Left hindlimb (tissue), 1 donor: ENCODE results near the gene MFSD6L.
A peak's percentile ranks its signal among the peaks of the same experiment; 100 is the strongest.

ENCODE experiments used
- DNase-seq: peaks from one replicate; pipeline ENCODE4 v3.0.0-alpha.2; 2018

The MFSD6L gene

DNA sequence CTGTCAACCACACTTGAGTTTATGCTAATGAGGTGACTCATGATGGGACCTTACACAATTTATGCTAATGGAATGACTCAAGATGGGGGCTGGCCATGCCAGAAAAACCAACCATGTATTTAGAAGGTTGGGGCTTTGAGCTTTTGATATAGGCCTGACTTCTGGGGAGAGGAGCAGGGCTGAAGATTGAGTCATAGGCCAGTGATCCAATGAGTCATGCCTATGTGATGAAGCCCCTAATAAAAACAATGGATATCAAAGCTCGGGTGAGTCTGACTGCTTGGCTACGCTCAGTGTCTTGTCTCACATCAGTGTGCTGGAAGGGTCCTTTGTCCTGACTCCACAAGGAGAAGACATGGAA lies 7.3 kb downstream of the MFSD6L start:
- no peak for DNase-seq

- no peak for DNase-seq
Observed at GRCh38 chr17:8791248-8791909, 7.8 kb downstream of the MFSD6L start.

GRCh38 chr17:8789743-8790142 lies 9.4 kb downstream of the MFSD6L start:
- no peak for DNase-seq

DNA sequence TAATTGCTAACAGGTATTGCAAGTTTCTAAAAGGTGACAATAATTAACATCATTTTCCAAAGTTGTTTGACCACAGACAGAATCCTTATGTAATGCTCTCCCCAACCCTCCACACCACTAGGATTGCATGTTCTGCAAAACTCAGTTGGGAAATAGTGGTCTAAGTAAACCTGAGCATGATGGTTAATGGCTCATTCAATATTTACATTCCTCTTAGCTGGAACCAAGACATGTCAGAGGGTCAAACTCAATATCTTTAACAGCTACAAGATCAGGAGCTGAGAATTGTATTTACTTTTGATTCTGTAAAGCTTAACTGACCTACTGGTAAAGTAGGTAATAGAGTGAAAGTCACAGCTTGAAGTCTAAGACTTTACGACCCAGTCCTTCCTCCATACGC lies 10.2 kb downstream of the MFSD6L start:
- no peak for DNase-seq

GRCh38 chr17:8785547-8786413 lies 13.4 kb downstream of the MFSD6L start:
- peak; percentile 80 for DNase-seq

- DNase-seq, result no peak
Observed at GRCh38 chr17:8782176-8782575, 17.0 kb downstream of the MFSD6L start.

- no peak for DNase-seq
Observed at GRCh38 chr17:8781776-8782175, 17.4 kb downstream of the MFSD6L start.

DNA sequence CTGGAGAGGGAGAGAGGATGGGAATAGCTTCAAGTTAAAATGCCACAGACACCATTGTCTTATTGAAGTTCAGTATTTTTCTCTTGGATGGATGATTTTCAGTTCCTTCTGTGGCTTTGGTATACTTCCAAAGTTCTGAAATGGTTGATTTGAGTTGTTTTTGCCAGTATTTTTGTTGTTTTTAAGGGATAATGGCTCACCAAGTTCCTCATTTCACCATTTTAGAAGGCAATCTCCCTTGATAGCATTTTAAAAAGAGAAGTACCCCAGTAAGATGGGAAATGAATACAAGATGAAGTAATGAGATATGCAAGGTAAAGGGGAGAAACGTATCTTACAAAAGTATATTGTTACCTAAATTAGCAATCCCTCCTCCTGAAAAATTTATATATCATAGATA lies 22.3 kb downstream of the MFSD6L start:
- DNase-seq, result no peak

GRCh38 chr17:8776248-8776647 lies 22.9 kb downstream of the MFSD6L start:
- peak; percentile 57 for DNase-seq

GRCh38 chr17:8766731-8767130 lies 32.4 kb downstream of the MFSD6L start:
- DNase-seq, result no peak

GRCh38 chr17:8762012-8762411 lies 37.2 kb downstream of the MFSD6L start:
- no peak for DNase-seq

DNA sequence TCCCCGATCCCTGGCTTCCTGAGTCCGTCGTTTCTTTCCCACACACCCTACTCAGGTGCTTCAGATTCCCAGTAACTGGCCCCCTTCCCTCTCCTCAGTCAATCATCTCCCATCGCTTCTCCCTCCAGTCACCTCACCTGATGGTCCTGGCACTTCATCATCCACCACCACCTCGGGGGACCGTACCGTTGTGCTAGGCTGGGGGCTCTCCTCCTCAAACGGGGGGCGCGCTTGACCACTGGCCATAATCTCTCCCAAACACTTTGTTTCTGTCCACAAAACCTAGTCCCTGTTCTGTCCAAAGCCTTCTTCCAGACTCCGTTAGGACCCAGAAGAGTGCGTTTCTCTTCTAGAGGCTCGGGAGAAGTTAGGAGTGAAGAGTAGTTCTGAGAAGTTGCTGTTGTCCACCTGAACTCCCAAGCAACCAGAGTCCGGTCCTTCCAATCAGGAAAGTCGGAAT lies 41.0 kb downstream of the MFSD6L start, which contains the start of gene SPDYE4:
Gene SPDYE4, minus strand, starts transcription at position 410 of the 460 bp plus-strand sequence. Its CDS starts 164 bp downstream, at position 246.
- DNase-seq, result no peak

DNA sequence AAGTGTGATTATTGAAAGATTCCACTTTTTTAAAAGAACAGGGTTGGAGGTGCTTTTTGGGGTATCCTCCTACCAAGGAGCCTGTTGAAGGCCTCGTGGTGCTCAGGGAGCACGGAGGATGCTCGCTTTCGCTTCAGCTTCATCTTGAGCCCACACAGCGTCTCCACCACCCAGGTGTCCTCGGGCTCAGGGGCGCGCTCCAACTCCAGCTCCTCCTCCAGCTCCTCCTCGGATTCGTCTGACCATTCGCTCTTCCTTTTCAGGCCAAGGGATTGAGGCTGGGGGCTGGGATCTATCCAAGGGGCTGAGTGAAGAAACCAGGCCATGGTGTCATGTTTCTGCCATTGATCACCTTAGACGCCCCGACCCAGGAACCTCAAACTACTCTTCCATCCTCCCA lies 42.0 kb downstream of the MFSD6L start:
- no peak for DNase-seq

DNA sequence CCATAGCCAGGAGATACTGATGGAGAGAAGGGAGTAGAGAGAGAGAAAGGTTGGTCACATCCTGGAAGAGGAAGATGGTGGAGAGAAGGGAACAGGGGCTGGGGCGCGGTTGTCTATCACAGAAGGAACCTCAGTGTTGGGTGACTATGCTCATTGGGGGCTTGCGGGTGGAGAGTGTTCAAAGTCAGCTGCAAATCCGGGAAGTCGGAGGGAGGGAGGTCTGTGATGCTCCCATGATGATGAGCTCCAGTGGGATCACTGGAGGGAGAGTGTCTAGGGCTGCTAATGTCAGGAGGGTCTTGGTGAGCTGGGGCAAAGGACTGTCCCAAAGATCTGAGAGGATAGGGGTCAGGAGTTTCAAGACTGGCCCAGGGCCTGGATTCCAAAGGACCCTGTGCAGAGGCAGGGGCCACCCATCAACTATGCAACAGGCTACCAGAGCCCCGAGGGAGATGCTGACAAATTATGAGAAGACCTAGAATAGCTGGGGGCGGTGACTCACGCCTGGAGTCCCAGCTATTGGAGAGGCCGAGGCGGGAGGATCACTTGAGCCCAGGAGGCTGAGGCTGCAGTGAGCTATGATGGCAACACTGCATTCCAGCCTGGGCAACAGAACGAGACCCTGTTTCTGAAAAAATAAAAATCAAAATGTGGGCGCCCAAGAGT lies 43.4 kb downstream of the MFSD6L start:
- DNase-seq, result no peak

- DNase-seq, result no peak
Observed at GRCh38 chr17:8754890-8755289, 44.3 kb downstream of the MFSD6L start.

GRCh38 chr17:8753976-8754440 lies 45.2 kb downstream of the MFSD6L start:
- DNase-seq, result no peak

DNA sequence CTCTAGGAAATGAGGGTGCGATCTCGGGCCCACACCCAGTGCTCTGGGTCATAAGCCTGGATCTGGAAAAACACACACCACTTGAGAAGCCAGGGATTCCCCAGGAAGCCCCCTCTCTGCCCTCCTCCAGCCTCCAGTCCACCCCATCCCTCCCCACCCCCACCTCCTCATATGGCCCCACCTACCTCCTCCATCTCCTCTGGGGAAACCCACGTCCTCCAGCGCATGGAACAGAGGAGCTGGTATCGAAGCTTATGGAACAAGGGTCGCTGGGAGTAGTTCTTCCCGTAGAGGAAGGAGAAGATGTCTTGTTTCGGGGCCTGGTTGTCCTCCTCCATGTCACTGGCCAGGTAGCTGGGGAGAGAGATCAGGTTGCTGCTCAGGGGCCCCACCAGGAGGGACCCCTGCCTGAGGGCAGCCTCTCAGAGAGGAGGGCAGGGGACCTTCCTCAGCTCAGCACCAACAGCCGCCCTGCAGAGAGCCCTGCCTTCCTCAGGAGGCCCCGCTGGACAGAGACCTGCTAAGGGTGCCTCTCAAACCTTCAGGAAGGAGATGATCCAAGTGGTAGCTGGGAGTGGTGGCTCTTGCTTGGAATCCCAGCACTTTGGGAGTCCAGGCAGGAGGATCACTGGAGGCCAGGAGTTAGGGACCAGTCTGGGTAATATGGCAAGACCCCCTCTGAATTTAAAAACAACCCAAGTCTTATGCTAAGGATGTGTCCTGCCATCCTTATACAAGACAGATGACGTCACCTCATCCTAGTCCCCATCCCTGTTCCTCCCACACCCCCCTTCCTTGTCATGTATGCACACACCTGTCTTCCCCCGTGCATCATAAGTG lies 45.8 kb downstream of the MFSD6L start:
- DNase-seq, result no peak

DNA sequence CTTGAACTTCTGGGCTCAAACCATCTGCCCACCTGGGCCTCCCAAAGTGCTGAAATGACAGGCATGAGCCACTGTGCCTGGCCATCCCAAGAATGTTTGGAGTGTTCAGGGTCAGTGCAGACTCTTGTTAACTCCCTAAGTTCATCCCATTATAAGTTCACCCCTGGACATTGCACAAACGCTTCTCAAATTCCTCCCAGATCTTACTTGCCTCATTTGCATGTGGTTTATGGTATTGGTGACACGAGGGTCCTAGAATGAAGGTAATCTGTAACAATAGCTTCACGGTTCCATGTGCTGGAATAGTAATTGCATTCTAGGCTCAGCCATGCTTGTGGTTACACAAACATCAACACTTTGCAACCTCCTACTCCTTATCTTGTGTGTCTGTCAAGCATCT lies 49.5 kb downstream of the MFSD6L start:
- no peak for DNase-seq

GRCh38 chr17:8747742-8748141 lies 51.4 kb downstream of the MFSD6L start:
- DNase-seq, result no peak
